Parathyroid adenoma (tissue), 2 donors: ENCODE data around the gene KIF19.

ENCODE experiments used
- H2AFZ ChIP-seq: fragments of 300-600 bp; sonication (generic); one replicate; pipeline ENCODE4 v1.7.0; 2017; ENCODE audit warnings: antibody characterized with exemption, mild to moderate bottlenecking
- H3K27ac ChIP-seq: fragments of 300-600 bp; sonication (generic); one replicate; pipeline ENCODE4 v1.7.0; 2017
- H3K27me3 ChIP-seq: fragments of 300-600 bp; sonication (generic); one replicate; pipeline ENCODE4 v1.7.0; 2017; ENCODE audit warnings: low read length; ENCODE audit not compliant: control insufficient read depth, insufficient read depth
- H3K36me3 ChIP-seq: fragments of 300-600 bp; sonication (generic); one replicate; pipeline ENCODE4 v1.7.0; 2017; ENCODE audit warnings: low read length; ENCODE audit not compliant: control insufficient read depth, insufficient read depth
- H3K4me1 ChIP-seq: fragments of 300-600 bp; sonication (generic); one replicate; pipeline ENCODE4 v1.7.0; 2017; ENCODE audit warnings: control low read depth
- H3K4me2 ChIP-seq: fragments of 300-600 bp; sonication (generic); one replicate; pipeline ENCODE4 v1.7.0; 2017; ENCODE audit warnings: low read length
- H3K4me3 ChIP-seq: fragments of 300-600 bp; sonication (generic); one replicate; pipeline ENCODE4 v1.7.0; 2017; ENCODE audit warnings: low read depth, low read length
- H3K79me2 ChIP-seq: fragments of 300-600 bp; sonication (generic); one replicate; pipeline ENCODE4 v1.7.0; 2017; ENCODE audit warnings: control low read depth
- H3K9ac ChIP-seq: fragments of 300-600 bp; sonication (generic); one replicate; pipeline ENCODE4 v1.7.0; 2017; ENCODE audit warnings: mild to moderate bottlenecking
- H3K9me3 ChIP-seq: fragments of 300-600 bp; sonication (generic); one replicate; pipeline ENCODE4 v1.7.0; 2017; ENCODE audit warnings: low read length; ENCODE audit not compliant: control insufficient read depth
- TF ChIP-seq, protein P1 (sequence below): fragments of 300-600 bp; sonication (generic); IDR thresholded peaks from one replicate; pipeline ENCODE4 v1.7.0; 2017; ENCODE audit warnings: antibody characterized with exemption, mild to moderate bottlenecking
- donor health status: primary hyperparathyroidism.

The KIF19 gene

DNA sequence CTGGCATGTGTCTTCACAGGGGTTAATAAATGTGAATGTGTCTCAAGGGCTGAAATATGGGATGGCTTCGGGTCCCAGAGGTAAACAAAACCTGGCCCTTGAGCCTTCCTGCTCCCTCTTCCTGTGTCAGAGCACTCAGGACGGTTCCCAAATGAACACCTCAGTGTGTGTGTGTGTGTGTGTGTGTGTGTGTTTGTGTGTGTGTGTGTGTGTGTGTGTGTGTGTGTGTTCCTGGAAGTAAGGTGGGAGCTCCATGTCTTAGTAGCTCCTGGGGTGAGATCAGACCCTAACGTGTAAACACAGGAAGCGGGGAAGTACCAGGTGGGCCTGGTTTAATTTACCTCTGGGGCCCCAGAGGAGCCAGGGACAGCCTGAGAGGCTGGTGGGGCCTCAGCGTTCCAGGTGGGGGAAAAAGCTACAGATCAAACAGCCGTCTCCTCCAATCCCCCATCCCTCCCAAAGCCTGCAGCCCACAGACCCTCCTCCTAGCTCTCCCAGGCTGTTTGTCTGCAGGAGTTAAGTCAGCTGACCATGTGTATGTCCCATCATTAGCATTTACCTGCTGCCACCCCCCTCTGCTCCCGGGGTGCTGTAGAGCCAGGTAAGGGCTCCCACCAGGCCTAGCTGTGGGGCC lies 6.1 kb downstream of the KIF19 start:
- H3K9me3 ChIP-seq: no peaks in the 10 kb centered on the region
- H3K4me1 ChIP-seq: no peaks in the 10 kb centered on the region
- TF ChIP-seq, protein P1, sequence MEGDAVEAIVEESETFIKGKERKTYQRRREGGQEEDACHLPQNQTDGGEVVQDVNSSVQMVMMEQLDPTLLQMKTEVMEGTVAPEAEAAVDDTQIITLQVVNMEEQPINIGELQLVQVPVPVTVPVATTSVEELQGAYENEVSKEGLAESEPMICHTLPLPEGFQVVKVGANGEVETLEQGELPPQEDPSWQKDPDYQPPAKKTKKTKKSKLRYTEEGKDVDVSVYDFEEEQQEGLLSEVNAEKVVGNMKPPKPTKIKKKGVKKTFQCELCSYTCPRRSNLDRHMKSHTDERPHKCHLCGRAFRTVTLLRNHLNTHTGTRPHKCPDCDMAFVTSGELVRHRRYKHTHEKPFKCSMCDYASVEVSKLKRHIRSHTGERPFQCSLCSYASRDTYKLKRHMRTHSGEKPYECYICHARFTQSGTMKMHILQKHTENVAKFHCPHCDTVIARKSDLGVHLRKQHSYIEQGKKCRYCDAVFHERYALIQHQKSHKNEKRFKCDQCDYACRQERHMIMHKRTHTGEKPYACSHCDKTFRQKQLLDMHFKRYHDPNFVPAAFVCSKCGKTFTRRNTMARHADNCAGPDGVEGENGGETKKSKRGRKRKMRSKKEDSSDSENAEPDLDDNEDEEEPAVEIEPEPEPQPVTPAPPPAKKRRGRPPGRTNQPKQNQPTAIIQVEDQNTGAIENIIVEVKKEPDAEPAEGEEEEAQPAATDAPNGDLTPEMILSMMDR: no peak
- no peaks in the 10 kb centered on the region for H3K36me3 ChIP-seq
- H2AFZ ChIP-seq: no peak overlapping the region
- H3K4me2 ChIP-seq: no peak overlapping the region
- H3K79me2 ChIP-seq: no peaks in the 10 kb centered on the region
- H3K9ac ChIP-seq: no peak overlapping the region
- H3K4me3 ChIP-seq: no peak overlapping the region
- no peak overlapping the region for H3K27ac ChIP-seq
- no peaks in the 10 kb centered on the region for H3K27me3 ChIP-seq

GRCh38 chr17:74332763-74333283 lies 6.8 kb downstream of the KIF19 start:
- H3K36me3 ChIP-seq: no peaks in the 10 kb centered on the region
- H3K27ac ChIP-seq: no peak overlapping the region
- H3K9me3 ChIP-seq: no peaks in the 10 kb centered on the region
- H2AFZ ChIP-seq: no peak overlapping the region
- no peaks in the 10 kb centered on the region for H3K79me2 ChIP-seq
- no peaks in the 10 kb centered on the region for H3K4me1 ChIP-seq
- no peaks in the 10 kb centered on the region for H3K27me3 ChIP-seq
- H3K4me2 ChIP-seq: no peak overlapping the region
- no peak overlapping the region for H3K4me3 ChIP-seq
- TF ChIP-seq, protein P1: no peak
- H3K9ac ChIP-seq: no peak overlapping the region

DNA sequence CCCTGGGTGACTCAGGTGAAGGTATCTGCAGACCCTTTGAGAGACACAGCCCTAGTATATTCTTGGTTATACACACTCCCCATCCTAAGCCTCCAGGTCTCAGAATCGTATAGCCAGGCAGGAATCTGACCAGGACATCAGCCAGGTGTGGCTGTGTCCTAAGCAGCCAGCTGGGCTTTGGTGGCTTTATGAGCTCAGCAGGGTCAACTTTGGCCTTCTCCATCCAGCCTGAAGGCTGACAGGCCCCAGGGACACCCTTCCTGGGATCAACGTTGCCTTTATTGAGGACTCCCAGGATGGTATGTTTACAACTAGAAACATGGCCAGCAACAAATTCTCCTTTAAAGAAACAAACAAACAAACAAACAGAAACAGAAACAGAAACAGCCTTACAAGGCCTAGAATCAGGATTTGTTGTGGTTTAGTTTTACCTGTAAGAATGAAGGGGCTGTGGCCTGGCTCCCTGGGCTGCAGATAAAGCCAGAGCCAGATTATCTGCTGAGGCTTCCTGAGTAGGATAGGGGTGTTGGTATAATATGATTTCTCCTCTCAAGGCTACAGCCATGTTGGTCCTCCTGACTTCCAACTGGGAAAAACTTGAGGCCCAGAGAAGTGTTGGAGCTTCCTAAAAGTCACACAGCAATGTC lies 8.5 kb downstream of the KIF19 start:
- Histone ChIP-seq H3K9me3 (no peaks in the 10 kb centered on the region), H3K4me3 (no peak overlapping the region), H3K4me1 (no peaks in the 10 kb centered on the region), H3K9ac (no peak overlapping the region), H3K4me2 (no peak overlapping the region), H3K36me3 (no peaks in the 10 kb centered on the region), H3K27me3 (no peaks in the 10 kb centered on the region), H3K79me2 (no peaks in the 10 kb centered on the region), H2AFZ (no peak overlapping the region), H3K27ac (no peak overlapping the region)
- TF ChIP-seq, protein P1: no peak

- no peaks in the 10 kb centered on the region for H3K79me2 ChIP-seq
- H3K36me3 ChIP-seq: no peaks in the 10 kb centered on the region
- H3K4me1 ChIP-seq: no peaks in the 10 kb centered on the region
- H3K27me3 ChIP-seq: no peaks in the 10 kb centered on the region
- H3K9ac ChIP-seq: no peak overlapping the region
- H3K4me3 ChIP-seq: no peak overlapping the region
- no peak overlapping the region for H3K4me2 ChIP-seq
- H3K9me3 ChIP-seq: no peaks in the 10 kb centered on the region
- H3K27ac ChIP-seq: no peak overlapping the region
- H2AFZ ChIP-seq: no peak overlapping the region
- TF ChIP-seq, protein P1: no peak
Measured at GRCh38 chr17:74335529-74336062, 9.6 kb downstream of the KIF19 start.
